ENCODE measurements around the gene VIT.
A peak's percentile ranks its signal among the peaks of the same experiment; 100 is the strongest.

Gene VIT

GRCh38 chr2:36708041-36708741, 11.7 kb downstream of the VIT start:
- POLR2A ChIA-PET: no interaction called here
- DNase-seq (ENCODE audit: low read depth, low spot score): peak; percentile 54

GRCh38 chr2:36710858-36711515, 14.5 kb downstream of the VIT start:
- H3K4me3 ChIP-seq (ENCODE audit: low read depth, low read length): no peak overlapping the region
- no peak for DNase-seq (ENCODE audit: low read depth, low spot score)
- ChIA-PET CTCF (interaction anchor here (1.6 kb wide), 1 partner anchor 71 kb away, joined by 6 read pairs; no protein-coding TSS in a partner anchor), POLR2A (no interaction called here)
- TF ChIP-seq, protein P1, sequence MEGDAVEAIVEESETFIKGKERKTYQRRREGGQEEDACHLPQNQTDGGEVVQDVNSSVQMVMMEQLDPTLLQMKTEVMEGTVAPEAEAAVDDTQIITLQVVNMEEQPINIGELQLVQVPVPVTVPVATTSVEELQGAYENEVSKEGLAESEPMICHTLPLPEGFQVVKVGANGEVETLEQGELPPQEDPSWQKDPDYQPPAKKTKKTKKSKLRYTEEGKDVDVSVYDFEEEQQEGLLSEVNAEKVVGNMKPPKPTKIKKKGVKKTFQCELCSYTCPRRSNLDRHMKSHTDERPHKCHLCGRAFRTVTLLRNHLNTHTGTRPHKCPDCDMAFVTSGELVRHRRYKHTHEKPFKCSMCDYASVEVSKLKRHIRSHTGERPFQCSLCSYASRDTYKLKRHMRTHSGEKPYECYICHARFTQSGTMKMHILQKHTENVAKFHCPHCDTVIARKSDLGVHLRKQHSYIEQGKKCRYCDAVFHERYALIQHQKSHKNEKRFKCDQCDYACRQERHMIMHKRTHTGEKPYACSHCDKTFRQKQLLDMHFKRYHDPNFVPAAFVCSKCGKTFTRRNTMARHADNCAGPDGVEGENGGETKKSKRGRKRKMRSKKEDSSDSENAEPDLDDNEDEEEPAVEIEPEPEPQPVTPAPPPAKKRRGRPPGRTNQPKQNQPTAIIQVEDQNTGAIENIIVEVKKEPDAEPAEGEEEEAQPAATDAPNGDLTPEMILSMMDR (IDR thresholded peaks at IDR 0.05; ENCODE audit: insufficient read depth, low read length, missing control alignments): no peak

More at GRCh38 chr2:36708041-36708741, 11.7 kb downstream of the VIT start:
- H3K4me3 ChIP-seq (ENCODE audit: low read depth, low read length): no peak overlapping the region
- CTCF ChIA-PET: interaction anchor here (0.8 to 1.8 kb wide), 6 partner anchors 8 to 146 kb away, joined by 3 to 6 read pairs (median 4); no protein-coding TSS in a partner anchor
- TF ChIP-seq, protein P1 (IDR thresholded peaks at IDR 0.05; ENCODE audit: insufficient read depth, low read length, missing control alignments): peak; percentile 31

DNA sequence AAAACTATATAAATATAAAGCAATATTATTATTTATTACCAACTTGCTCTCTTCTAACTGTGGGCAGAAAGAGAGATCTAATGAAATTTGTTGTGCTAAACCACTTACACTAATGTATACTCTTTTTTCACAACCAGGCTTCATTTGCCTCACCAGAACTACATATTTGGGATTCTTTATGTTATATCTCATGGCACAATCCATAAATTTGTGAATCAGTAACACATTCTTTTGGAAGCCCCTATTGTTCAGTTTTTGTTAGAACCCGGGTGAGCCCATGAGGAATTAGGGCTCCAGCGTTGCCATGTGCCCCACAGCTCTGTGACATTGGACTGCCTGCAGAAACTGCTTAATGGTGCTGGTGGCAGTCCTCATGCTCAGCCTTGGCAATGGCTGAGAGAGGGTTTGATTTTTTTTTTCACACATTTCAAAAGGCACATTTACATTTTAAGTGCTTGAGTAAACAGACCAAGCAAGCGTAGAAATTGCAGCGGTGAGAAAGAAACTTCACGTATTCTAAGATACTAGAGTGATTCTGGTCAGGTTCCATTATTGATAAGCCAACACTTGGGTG, 15.3 kb downstream of the VIT start:
- no peak overlapping the region for H3K4me3 ChIP-seq (ENCODE audit: low read depth, low read length)
- CTCF ChIA-PET: interaction anchor here (1.0 kb wide), 1 partner anchor 15 kb away, joined by 3 read pairs; the partner anchor contains the start of gene VIT
- POLR2A ChIA-PET: no interaction called here
- TF ChIP-seq, protein P1 (IDR thresholded peaks at IDR 0.05; ENCODE audit: insufficient read depth, low read length, missing control alignments): no peak
- no peak for DNase-seq (ENCODE audit: low read depth, low spot score)

DNA sequence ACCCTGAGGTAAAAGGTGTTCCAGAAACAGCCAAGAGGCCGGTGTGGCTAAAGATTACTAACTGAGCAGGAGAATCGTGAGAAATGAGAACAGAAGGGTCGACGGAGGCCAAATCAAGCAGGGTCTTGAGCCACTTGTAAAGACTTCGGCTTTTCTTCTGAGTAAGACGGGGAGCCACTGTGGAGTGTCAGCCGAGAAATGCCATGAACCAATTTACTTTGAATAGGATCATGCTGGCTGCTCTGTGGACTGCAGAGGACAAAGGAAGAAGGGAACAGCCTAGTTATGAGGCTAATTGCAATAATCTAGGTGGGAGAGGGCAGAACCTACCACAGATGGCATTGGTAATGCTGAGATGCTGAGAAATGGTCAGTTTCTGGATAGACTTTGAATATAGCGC, 16.8 kb downstream of the VIT start:
- DNase-seq (ENCODE audit: low read depth, low spot score): no peak
- no peak overlapping the region for H3K4me3 ChIP-seq (ENCODE audit: low read depth, low read length)
- TF ChIP-seq, protein P1 (IDR thresholded peaks at IDR 0.05; ENCODE audit: insufficient read depth, low read length, missing control alignments): no peak
- ChIA-PET POLR2A (no interaction called here), CTCF (interaction anchor here (1.1 kb wide), 1 partner anchor 66 kb away, joined by 3 read pairs; no protein-coding TSS in a partner anchor)

DNA sequence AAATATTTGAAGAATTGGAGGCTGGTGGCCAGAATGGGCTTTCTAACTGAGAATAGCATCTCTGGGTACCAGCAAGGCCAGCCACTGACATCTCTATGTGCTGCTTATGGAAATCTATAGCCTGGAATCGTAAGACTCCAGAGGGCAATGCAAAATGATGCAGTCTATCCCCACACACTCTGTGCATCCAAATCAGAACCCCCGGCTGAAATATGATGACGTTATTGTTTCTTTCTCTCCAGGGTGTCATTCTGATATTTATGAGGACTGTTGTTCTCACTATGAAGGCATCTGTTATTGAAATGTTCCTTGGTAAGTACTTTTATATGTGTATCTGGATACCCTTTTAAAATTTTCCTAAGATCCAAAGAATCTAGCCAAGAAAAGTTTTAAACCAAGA, 19.6 kb downstream of the VIT start:
- ChIA-PET CTCF (no interaction called here), POLR2A (no interaction called here)
- H3K4me3 ChIP-seq (ENCODE audit: low read depth, low read length): no peak overlapping the region
- TF ChIP-seq, protein P1 (IDR thresholded peaks at IDR 0.05; ENCODE audit: insufficient read depth, low read length, missing control alignments): no peak
- no peak for DNase-seq (ENCODE audit: low read depth, low spot score)

Data from AG04449 (cell line).